IMR-90 (cell line): ENCODE measurements around the gene ARL4A.

ENCODE experiments used
- CEBPB ChIP-seq: IDR thresholded peaks from 2 replicates; pipeline ENCODE4 v1.6.1; 2012; ENCODE audit warnings: low read depth, low read length, improper control_type of control experiment
- POLR2A ChIP-seq: IDR thresholded peaks from 2 replicates; pipeline ENCODE4 v1.6.1; 2012; ENCODE audit warnings: mild to moderate bottlenecking, low read depth, low read length
- RCOR1 ChIP-seq: IDR thresholded peaks from 2 replicates; pipeline ENCODE4 v1.6.1; 2012; ENCODE audit warnings: mild to moderate bottlenecking, low read length, improper control_type of control experiment; ENCODE audit not compliant: insufficient replicate concordance
- TF ChIP-seq, protein P1 (sequence below): conservative IDR thresholded peaks from 2 replicates; pipeline ENCODE4 v1.5.1; 2012; ENCODE audit warnings: mild to moderate bottlenecking, low read depth, low read length, improper control_type of control experiment
- TF ChIP-seq, protein P2 (sequence below): fragments of 150-350 bp; IDR thresholded peaks from 2 replicates; pipeline ENCODE4 v1.6.1; 2016; ENCODE audit warnings: low read depth, mild to moderate bottlenecking, low read length, moderate library complexity, borderline replicate concordance

DNA sequence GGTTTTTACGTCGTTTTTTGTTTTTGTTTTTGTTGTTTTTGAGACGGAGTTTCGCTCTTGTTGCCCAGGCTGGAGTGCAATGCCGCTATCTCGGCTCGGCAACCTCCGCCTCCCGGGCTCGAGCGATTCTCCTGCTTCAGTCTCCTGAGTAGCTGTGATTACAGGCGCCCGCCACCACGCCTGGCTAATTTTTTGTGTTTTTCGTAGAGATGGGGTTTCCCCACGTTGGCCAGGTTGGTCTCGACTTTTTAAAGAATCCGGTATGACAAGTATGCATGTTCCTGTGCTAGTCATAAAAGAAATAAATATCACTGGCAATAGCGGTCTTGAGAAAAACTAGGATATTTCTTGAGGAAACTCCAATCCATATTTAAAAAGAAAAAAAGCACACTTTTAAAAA lies 2.7 kb upstream of the ARL4A start:
- TF ChIP-seq, protein P1, sequence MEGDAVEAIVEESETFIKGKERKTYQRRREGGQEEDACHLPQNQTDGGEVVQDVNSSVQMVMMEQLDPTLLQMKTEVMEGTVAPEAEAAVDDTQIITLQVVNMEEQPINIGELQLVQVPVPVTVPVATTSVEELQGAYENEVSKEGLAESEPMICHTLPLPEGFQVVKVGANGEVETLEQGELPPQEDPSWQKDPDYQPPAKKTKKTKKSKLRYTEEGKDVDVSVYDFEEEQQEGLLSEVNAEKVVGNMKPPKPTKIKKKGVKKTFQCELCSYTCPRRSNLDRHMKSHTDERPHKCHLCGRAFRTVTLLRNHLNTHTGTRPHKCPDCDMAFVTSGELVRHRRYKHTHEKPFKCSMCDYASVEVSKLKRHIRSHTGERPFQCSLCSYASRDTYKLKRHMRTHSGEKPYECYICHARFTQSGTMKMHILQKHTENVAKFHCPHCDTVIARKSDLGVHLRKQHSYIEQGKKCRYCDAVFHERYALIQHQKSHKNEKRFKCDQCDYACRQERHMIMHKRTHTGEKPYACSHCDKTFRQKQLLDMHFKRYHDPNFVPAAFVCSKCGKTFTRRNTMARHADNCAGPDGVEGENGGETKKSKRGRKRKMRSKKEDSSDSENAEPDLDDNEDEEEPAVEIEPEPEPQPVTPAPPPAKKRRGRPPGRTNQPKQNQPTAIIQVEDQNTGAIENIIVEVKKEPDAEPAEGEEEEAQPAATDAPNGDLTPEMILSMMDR, result no peak
- no peak for TF ChIP-seq POLR2A
- TF ChIP-seq CEBPB, result no peak
- TF ChIP-seq, protein P2, sequence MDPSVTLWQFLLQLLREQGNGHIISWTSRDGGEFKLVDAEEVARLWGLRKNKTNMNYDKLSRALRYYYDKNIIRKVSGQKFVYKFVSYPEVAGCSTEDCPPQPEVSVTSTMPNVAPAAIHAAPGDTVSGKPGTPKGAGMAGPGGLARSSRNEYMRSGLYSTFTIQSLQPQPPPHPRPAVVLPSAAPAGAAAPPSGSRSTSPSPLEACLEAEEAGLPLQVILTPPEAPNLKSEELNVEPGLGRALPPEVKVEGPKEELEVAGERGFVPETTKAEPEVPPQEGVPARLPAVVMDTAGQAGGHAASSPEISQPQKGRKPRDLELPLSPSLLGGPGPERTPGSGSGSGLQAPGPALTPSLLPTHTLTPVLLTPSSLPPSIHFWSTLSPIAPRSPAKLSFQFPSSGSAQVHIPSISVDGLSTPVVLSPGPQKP, result no peak
- TF ChIP-seq RCOR1, result no peak
